Sciatic nerve (tissue), 2 donors: ENCODE measurements around the gene SNX33. TPM values are rescaled to one million over a fixed set of nuclear protein-coding genes. Genes with fewer than 3 reads are reported as not detected.

ENCODE experiments used
- ATAC-seq: fragments of 200-7000 bp; cut with Tn5 transposase; one replicate; pipeline ENCODE4 v1.9.1; 2020; ENCODE audit warnings: mild to moderate bottlenecking, moderate library complexity
- DNase-seq: peaks from one replicate; pipeline ENCODE4 v3.0.0-alpha.2; 2020; ENCODE audit warnings: low spot score
- intact Hi-C: fragments of 100-400 bp; cut with DNase I; formaldehyde crosslinking; loops from one replicate; pipeline ENCODE4 v1.14.2; 2022
- total RNA-seq: library from RNA; stranded (reverse); fragmentation: NEBNext Ultra II Directional; extraction: Animal tissue kit (Norgen Biotek cat#: 25700); gene quantifications from one replicate; pipeline ENCODE4 v1.2.1, GENCODE V29; 2021
- donor health status: DM: no; HTN: no; CAD: no.
- donor health status: DM: no; HTN: no; CAD: no.

SNX33 gene
- total RNA-seq, 1 donor from 2014 or later: 33.2 TPM

- intact Hi-C loops: no loop called here
- DNase-seq (no peak), ATAC-seq (no peak)
Measured at GRCh38 chr15:75659141-75659771, 11.5 kb downstream of the SNX33 start.

GRCh38 chr15:75659928-75660645, 12.4 kb downstream of the SNX33 start:
- intact Hi-C loops: no loop called here
- ATAC-seq: peak; percentile 3
- DNase-seq: no peak

GRCh38 chr15:75661100-75661755, 13.5 kb downstream of the SNX33 start:
- peak; percentile 96 for ATAC-seq
- DNase-seq: peak; percentile 92
- intact Hi-C loops: no loop called here

GRCh38 chr15:75661756-75662140, 14.0 kb downstream of the SNX33 start:
- intact Hi-C loops: no loop called here
- ATAC-seq: no peak
- DNase-seq: no peak

- no peak for ATAC-seq
- intact Hi-C loops: no loop called here
Measured at GRCh38 chr15:75662823-75663519, 15.3 kb downstream of the SNX33 start.

GRCh38 chr15:75663931-75664421, 16.3 kb downstream of the SNX33 start:
- ATAC-seq: no peak
- intact Hi-C loops: no loop called here
- no peak for DNase-seq

More at GRCh38 chr15:75662823-75663519, 15.3 kb downstream of the SNX33 start:
- DNase-seq: no peak

GRCh38 chr15:75666823-75667501, 19.2 kb downstream of the SNX33 start:
- no peak for DNase-seq
- ATAC-seq: peak; percentile 46

GRCh38 chr15:75669191-75669878, 21.6 kb downstream of the SNX33 start:
- intact Hi-C loops: no loop called here
- no peak for DNase-seq

More at GRCh38 chr15:75666823-75667501, 19.2 kb downstream of the SNX33 start:
- intact Hi-C loops: loop anchor here (1.0 kb wide), 1 partner anchor 15 kb away; no protein-coding TSS in a partner anchor

GRCh38 chr15:75669879-75670212, 22.1 kb downstream of the SNX33 start:
- no peak for DNase-seq
- intact Hi-C loops: no loop called here
- ATAC-seq: no peak

More at GRCh38 chr15:75669191-75669878, 21.6 kb downstream of the SNX33 start:
- ATAC-seq: no peak

GRCh38 chr15:75671730-75672602, 24.3 kb downstream of the SNX33 start:
- ATAC-seq (no peak), DNase-seq (peak; percentile 60)
- intact Hi-C loops: no loop called here

- ATAC-seq (peak; percentile 16), DNase-seq (peak; percentile 73)
- intact Hi-C loops: no loop called here
Measured at GRCh38 chr15:75672646-75673425, 25.1 kb downstream of the SNX33 start.

- ATAC-seq (peak; percentile 91), DNase-seq (peak; percentile 92)
- intact Hi-C loops: no loop called here
Measured at GRCh38 chr15:75673426-75674235, 25.9 kb downstream of the SNX33 start.

- intact Hi-C loops: no loop called here
Measured at GRCh38 chr15:75674366-75674765, 26.7 kb downstream of the SNX33 start.

GRCh38 chr15:75675579-75676404, 28.1 kb downstream of the SNX33 start:
- intact Hi-C loops: no loop called here
- ATAC-seq: peak; percentile 4
- DNase-seq: peak; percentile 59

More at GRCh38 chr15:75674366-75674765, 26.7 kb downstream of the SNX33 start:
- no peak for ATAC-seq
- no peak for DNase-seq
